Neural cell (in vitro differentiated cells): ENCODE data around the gene NR1D1.

ENCODE experiments used
- CTCF ChIP-seq: fragments of 450-650 bp; IDR thresholded peaks from 2 replicates; pipeline ENCODE4 v1.5.1; 2014; ENCODE audit warnings: antibody characterized with exemption, mild to moderate bottlenecking, moderate library complexity; ENCODE audit not compliant: poor library complexity, severe bottlenecking
- EP300 ChIP-seq: fragments of 450-650 bp; conservative IDR thresholded peaks from 2 replicates; pipeline ENCODE4 v1.6.1; 2014; ENCODE audit warnings: antibody characterized with exemption, mild to moderate bottlenecking, moderate library complexity; ENCODE audit not compliant: poor library complexity, severe bottlenecking
- REST ChIP-seq: IDR thresholded peaks from 2 replicates; pipeline ENCODE4 v1.6.1; 2012; ENCODE audit warnings: borderline replicate concordance
- SMC3 ChIP-seq: fragments of 450-650 bp; conservative IDR thresholded peaks from 2 replicates; pipeline ENCODE4 v1.6.1; 2014; ENCODE audit warnings: antibody characterized with exemption, mild to moderate bottlenecking, moderate library complexity; ENCODE audit not compliant: poor library complexity

GRCh38 chr17:40095351-40095943 is 4.9 kb downstream of the NR1D1 start:
- TF ChIP-seq CTCF (no peak), REST (no peak), EP300 (no peak), SMC3 (no peak)
